GM08714 (cell line): Measurements from ENCODE around the gene NVL.

Experiments used
- H3K4me3 ChIP-seq: fragments of 200-500 bp; sonication (Bioruptor generic); 2 replicates; pipeline ENCODE4 v1.5.1; 2014; ENCODE audit warnings: mild to moderate bottlenecking, low read length, inconsistent platforms
- ZNF274 ChIP-seq: IDR thresholded peaks from 2 replicates; pipeline ENCODE4 v1.6.1; 2012; ENCODE audit warnings: mild to moderate bottlenecking, low read depth, low read length

Gene NVL

GRCh38 chr1:224193319-224193966 lies 136.5 kb downstream of the NVL start:
- no peak overlapping the region for H3K4me3 ChIP-seq
- TF ChIP-seq ZNF274, result no peak

DNA sequence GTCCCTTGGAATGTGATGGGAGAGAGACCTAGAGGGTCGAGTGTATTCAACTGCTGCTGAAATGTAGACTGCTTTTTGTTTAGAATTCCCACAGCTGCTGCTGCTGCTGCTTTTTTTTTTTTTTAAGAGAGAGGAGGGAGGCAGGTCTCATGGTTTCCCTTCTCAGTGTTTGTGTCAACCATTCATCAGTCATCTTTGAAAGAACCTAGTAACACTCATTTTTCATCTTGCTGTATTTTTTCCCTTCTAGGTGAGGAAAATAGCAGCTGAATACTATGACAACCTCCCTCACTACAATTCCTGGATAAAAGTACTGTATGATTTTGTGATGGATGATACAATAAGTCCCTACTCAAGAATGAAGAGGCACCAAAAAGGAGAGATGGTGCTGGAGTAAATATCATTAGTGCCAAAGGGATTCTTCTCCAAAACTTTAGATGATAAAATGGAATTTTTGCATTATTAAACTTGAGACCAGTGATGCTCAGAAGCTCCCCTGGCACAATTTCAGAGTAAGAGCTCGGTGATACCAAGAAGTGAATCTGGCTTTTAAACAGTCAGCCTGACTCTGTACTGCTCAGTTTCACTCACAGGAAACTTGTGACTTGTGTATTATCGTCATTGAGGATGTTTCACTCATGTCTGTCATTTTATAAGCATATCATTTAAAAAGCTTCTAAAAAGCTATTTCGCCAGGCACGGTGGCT lies 137.7 kb downstream of the NVL start:
- TF ChIP-seq ZNF274, result no peak

DNA sequence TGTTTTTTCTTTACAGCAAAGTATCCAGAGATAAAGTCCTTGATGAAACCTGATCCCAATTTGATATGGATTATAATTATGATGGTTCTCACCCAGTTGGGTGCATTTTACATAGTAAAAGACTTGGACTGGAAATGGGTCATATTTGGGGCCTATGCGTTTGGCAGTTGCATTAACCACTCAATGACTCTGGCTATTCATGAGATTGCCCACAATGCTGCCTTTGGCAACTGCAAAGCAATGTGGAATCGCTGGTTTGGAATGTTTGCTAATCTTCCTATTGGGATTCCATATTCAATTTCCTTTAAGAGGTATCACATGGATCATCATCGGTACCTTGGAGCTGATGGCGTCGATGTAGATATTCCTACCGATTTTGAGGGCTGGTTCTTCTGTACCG lies 140.4 kb downstream of the NVL start:
- H3K4me3 ChIP-seq, result no peak overlapping the region
- TF ChIP-seq ZNF274, result no peak

More for the DNA sequence above, 137.7 kb downstream of the NVL start:
- no peak overlapping the region for H3K4me3 ChIP-seq

- TF ChIP-seq ZNF274, result no peak
- H3K4me3 ChIP-seq, result no peak overlapping the region
Observed at GRCh38 chr1:224188286-224188685, 141.7 kb downstream of the NVL start.

DNA sequence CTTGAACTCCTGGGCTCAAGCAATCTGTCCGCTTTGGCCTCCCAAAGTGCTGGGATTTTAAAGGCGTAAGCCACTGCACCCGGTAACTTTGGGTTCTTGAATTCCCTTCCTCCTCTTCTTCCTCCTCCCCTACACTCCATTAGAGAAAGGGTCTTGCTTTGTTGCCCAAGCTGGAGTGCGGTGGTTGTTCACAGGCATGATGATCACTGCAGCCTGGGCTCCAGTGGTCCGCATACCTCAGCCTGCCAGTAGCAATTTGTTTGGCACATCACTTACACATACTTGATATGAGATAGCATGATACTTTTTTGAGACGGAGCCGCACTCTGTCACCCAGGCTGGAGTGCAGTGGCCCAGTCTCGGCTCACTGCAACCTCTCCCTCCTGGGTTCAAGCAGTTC lies 144.8 kb downstream of the NVL start:
- TF ChIP-seq ZNF274, result no peak
- H3K4me3 ChIP-seq, result peak overlapping the region; percentile 99; the same call in 1 of the 2 replicates

DNA sequence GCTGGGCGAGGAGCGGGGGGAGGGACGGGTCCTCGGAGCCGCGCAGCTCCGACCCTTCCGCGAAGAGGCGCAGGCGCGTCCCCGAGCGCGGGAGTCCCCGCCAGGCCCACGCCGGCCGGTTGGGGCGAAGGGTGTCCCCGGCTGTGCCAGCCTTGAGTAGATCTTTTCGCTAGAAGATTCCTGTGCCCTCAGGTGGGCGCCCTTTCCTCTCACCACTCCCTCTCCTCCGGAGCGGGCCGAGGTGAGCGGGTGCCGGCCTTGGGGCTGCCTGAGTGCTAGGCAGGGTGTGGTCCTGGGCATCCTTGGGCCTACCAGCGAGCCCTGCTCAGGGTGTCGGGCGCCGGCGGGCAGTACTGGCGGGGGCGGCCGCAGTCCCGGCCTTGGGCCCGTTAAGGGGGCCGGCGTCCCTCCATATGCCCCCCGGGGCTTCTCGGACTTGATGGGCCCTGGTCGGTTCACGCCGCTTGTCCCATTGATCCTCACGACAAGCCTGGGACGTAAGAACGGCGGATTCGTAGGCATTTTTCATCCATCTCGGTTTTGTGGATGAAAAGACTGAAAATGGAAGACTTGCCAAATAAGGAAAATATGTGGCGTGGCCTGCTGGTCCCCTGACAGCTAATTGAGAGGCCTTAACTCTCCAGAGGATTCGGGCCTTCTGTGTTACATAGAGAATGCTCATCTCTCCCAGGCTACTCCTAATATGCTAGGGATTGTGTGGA lies 146.2 kb downstream of the NVL start:
- peak overlapping the region; percentile 99 for H3K4me3 ChIP-seq
- no peak for TF ChIP-seq ZNF274

GRCh38 chr1:224182866-224183590 lies 146.9 kb downstream of the NVL start, which contains the start of gene DEGS1:
Gene DEGS1, plus strand, starts transcription at chr1:224183240. Its CDS starts 97 bp downstream, at chr1:224183337.
- H3K4me3 ChIP-seq, result peak within 1 kb of the TSS; percentile 99
- TF ChIP-seq ZNF274, result no peak

GRCh38 chr1:224182057-224182865 lies 147.7 kb downstream of the NVL start:
- TF ChIP-seq ZNF274, result no peak
- H3K4me3 ChIP-seq, result peak overlapping the region; percentile 99

DNA sequence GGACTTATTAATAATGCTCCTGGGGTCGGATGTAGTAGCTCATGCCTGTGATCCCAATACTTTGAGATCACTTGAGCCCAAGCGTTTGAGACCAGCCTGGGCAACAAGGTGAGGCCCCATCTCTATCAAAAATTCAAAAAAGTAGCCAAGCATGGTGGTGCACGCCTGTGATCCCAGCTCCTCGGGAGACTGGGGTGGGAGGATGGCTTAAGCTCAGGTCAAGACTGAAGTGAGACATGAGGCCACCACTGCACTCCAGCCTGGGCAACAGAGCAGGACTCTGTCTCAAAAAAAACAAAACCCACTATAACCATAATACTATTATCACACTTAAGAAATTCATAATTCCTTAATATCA lies 148.5 kb downstream of the NVL start:
- H3K4me3 ChIP-seq, result no peak overlapping the region
- no peak for TF ChIP-seq ZNF274

- H3K4me3 ChIP-seq, result no peak overlapping the region
- TF ChIP-seq ZNF274, result no peak
Observed at GRCh38 chr1:224180783-224181452, 149.1 kb downstream of the NVL start.

GRCh38 chr1:224178894-224179293 lies 151.1 kb downstream of the NVL start:
- no peak for TF ChIP-seq ZNF274
- no peak overlapping the region for H3K4me3 ChIP-seq

DNA sequence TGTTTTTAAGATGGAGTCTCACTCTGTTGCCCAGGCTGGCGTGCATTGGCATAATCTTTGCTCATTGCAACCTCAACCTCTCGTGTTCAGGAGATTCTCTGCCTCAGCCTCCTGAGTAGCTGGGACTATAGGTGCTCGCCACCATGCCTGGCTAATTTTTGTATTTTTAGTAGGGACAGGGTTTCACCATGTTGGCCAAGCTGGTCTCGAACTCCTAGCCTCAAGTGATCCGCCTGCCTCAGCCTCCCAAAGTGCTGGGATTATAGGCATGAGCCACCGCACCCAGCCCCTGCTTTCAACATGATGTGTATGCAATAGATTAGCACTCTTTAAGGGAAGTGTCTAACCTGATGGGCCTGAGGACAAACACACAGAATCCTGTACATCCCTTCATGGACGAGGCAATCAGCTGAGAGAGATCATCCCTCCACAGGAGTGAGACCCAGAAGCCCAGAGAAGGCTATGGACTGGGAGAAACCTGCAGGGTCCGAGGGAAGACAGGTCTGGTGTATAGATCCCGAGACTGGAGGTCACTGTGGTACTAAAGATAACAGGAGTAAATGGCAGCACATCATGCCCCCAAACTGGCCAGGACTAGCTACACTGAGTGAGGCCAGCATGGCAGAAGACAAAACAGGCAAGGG lies 152.5 kb downstream of the NVL start:
- no peak overlapping the region for H3K4me3 ChIP-seq
- TF ChIP-seq ZNF274, result no peak
